ENCODE results near the gene PRAMEF13. TPM values are rescaled to one million over a fixed set of nuclear protein-coding genes. Genes with fewer than 3 reads are reported as not detected.
"Not testable (repeated sequence)": the region's sequence is repeated elsewhere in the genome, so short reads cannot be mapped to it uniquely, and the experiment has no call there.

Gene PRAMEF13
- total and polyA plus RNA-seq, 2 of the 8 experiments (the other 6 are each of a cell fraction or from before 2014, with no cell fraction given): not detected

DNA sequence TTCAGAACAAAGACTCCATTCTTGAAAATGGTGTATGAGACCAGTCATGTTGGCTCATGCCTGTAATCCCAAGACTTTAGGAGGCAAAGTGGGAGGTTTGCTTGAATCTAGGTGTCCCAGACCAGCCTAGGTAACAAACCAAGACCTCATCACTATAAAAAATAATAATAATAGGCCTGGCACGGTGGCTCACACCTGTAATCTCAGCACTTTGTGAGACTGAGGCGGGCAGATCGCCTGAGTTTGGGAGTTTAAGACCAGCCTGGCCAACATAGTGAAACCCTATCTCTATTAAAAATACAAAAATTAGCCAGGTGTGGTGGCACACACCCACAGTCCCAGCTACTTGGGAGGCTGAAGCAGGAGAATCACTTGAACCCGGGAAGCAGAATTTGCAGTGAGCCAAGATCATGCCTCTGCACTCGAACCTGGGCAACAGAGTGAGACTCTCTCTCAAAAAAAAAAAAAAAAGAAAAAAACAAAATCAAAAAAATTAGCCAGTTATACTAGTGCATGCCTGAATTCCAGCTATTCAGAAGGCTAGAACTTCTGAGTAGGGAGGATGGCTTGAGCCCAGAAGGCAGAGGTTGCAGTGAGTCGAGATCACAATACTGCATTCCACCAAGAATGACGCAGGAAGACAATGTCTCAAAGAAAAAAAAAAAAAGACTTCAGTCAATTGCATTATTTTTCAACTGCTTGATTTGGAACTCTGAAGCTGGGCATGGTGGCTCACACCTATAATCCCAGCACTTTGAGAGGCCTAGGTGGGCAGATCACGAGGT is 26.3 kb upstream of the PRAMEF13 start:
- H3K79me1 ChIP-seq (ENCODE audit: low read depth, low read length); H3K79me2 ChIP-seq (ENCODE audit: control insufficient read depth in 1 of 2, insufficient read depth in 2 of 2, low read length in 2 of 2); FAIRE-seq; H3K4me1 ChIP-seq (replicated peaks in 1 of 4; ENCODE audit: control insufficient read depth in 3 of 4, insufficient read depth in 4 of 4, low read length in 3 of 4); H3K36me3 ChIP-seq (ENCODE audit: control insufficient read depth in 2 of 4, insufficient read depth in 4 of 4, low read length in 3 of 4); H3K4me2 ChIP-seq (ENCODE audit: insufficient read depth in 1 of 2, low read depth in 2 of 2, low read length in 2 of 2); H3K56ac ChIP-seq (replicated peaks; ENCODE audit: insufficient read length, low read depth, low read length); H3K4me3 ChIP-seq (ENCODE audit: extremely low read depth in 1 of 4, insufficient read depth in 2 of 4, low read depth in 3 of 4, low read length in 4 of 4); H3K27ac ChIP-seq (ENCODE audit: low read depth, low read length); H3K9ac ChIP-seq (replicated peaks in 1 of 4; ENCODE audit: extremely low read depth in 1 of 4, low read depth in 3 of 4, low read length in 3 of 4); H4K8ac ChIP-seq (ENCODE audit: extremely low read depth, insufficient read depth, low read length); H4K20me1 ChIP-seq (replicated peaks in 1 of 2; ENCODE audit: control insufficient read depth in 1 of 2, insufficient read depth in 2 of 2, low read length in 2 of 2); H2BK120ac ChIP-seq (replicated peaks; ENCODE audit: low read depth, low read length); POLR2A ChIA-PET (ENCODE audit: partially characterized antibody); H2AK5ac ChIP-seq (ENCODE audit: low read depth, low read length); H3K14ac ChIP-seq (ENCODE audit: insufficient read length); H2BK15ac ChIP-seq (ENCODE audit: low read length); H2AFZ ChIP-seq (ENCODE audit: low read length); H3K18ac ChIP-seq (ENCODE audit: extremely low read depth, low read length); H3K27me3 ChIP-seq (replicated peaks in 1 of 4; ENCODE audit: control insufficient read depth in 3 of 4, extremely low read depth in 1 of 4, insufficient read depth in 3 of 4, low read length in 3 of 4); DNase-seq (ENCODE audit: low read depth in 1 of 2, low spot score in 2 of 2); H4K91ac ChIP-seq (replicated peaks; ENCODE audit: insufficient read length, low read length); H3K23me2 ChIP-seq (ENCODE audit: low read depth, low read length); CTCF ChIA-PET (ENCODE audit: partially characterized antibody); H2BK20ac ChIP-seq (ENCODE audit: low read length); H3K4ac ChIP-seq (replicated peaks; ENCODE audit: insufficient read length, low read depth, low read length); H3K23ac ChIP-seq (ENCODE audit: insufficient read length); H2BK12ac ChIP-seq (ENCODE audit: low read depth, low read length); H2BK5ac ChIP-seq (ENCODE audit: low read depth, low read length); H4K5ac ChIP-seq (ENCODE audit: insufficient read length, low read depth, low read length): not testable (repeated sequence)
- 80% methylated on average over 8 of the region's 8 CpGs; no CpG with 5 or more reads in 1 of the 2 experiments for WGBS, 2 experiments (ENCODE audit: extremely low coverage in 1 of 2, insufficient coverage in 1 of 2, insufficient read length in 1 of 2, insufficient replicate concordance in 2 of 2, low coverage in 1 of 2, low lambda C conversion rate in 2 of 2, missing lambda C conversion rate in 1 of 2)
- H3K9me3 ChIP-seq (ENCODE audit: insufficient read depth in 2 of 2, low read depth in 1 of 2, low read length in 1 of 2): peaks cover 48 to 66% of the 10 kb centered on the region in 2 experiments

All from H1 (cell line).